Mammary epithelial cell (primary cell): ENCODE results near the gene LHB.
"Not testable (repeated sequence)": the region's sequence is repeated elsewhere in the genome, so short reads cannot be mapped to it uniquely, and the experiment has no call there.

ENCODE experiments used
- EZH2 ChIP-seq: IDR thresholded peaks from 2 replicates; pipeline ENCODE4 v1.6.1; 2012; ENCODE audit warnings: low read length, inconsistent platforms, borderline replicate concordance
- TF ChIP-seq, protein P1 (sequence below), 2 donors: IDR thresholded peaks in 1 of 2; conservative IDR thresholded peaks in 1 of 2; 2 replicates each; pipeline ENCODE4 v1.5.1; 2011 to 2012; ENCODE audit warnings: inconsistent platforms in 2 of 2, low read length in 2 of 2, mild to moderate bottlenecking in 2 of 2, control low read depth in 1 of 2, low read depth in 1 of 2; ENCODE audit not compliant: insufficient read depth in 1 of 2; ENCODE audit errors: extremely low read depth in 1 of 2

DNA sequence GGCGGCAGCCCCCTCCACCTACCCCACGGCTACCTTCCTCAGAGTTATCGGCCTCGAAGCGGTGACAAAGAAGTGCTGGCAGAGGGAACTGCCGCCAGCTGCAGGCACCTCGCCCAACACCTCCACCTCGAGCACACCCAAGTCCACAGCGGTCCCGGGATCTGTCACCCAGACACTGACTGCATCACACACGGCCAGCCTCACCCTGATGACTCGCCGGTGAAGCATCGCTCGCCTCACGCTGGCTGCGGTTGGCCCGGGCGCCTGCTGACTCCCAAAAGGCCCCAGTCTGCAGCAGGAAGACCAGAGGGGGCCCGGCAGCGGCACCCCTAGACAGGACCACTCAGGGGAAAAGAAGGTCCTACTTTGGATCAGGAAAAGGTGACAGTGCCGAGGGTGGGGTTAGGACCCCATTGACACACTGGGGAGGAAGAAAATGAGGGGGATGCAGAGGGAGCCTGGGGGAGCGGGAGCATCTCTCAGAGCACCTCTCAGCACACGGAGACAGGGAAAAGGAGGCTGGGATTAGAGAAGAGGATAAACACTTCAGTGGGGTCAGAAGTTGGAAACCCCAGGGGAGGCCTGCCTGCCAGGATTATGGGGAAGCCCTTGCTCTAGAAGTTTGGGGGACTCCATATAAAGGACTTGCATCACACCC lies 33.6 kb upstream of the LHB start:
- TF ChIP-seq, protein P1, sequence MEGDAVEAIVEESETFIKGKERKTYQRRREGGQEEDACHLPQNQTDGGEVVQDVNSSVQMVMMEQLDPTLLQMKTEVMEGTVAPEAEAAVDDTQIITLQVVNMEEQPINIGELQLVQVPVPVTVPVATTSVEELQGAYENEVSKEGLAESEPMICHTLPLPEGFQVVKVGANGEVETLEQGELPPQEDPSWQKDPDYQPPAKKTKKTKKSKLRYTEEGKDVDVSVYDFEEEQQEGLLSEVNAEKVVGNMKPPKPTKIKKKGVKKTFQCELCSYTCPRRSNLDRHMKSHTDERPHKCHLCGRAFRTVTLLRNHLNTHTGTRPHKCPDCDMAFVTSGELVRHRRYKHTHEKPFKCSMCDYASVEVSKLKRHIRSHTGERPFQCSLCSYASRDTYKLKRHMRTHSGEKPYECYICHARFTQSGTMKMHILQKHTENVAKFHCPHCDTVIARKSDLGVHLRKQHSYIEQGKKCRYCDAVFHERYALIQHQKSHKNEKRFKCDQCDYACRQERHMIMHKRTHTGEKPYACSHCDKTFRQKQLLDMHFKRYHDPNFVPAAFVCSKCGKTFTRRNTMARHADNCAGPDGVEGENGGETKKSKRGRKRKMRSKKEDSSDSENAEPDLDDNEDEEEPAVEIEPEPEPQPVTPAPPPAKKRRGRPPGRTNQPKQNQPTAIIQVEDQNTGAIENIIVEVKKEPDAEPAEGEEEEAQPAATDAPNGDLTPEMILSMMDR (conservative IDR thresholded peaks at IDR 0.05 in 1 of 2, IDR thresholded peaks at IDR 0.05 in 1 of 2; ENCODE audit: extremely low read depth in 1 of 2, insufficient read depth in 1 of 2, low read depth in 1 of 2, low read length in 2 of 2) = not testable (repeated sequence)
- not testable (repeated sequence) for TF ChIP-seq EZH2
